ENCODE results near the gene PPP1R2.
A peak's percentile ranks its signal among the peaks of the same experiment; 100 is the strongest.

PPP1R2 gene

DNA sequence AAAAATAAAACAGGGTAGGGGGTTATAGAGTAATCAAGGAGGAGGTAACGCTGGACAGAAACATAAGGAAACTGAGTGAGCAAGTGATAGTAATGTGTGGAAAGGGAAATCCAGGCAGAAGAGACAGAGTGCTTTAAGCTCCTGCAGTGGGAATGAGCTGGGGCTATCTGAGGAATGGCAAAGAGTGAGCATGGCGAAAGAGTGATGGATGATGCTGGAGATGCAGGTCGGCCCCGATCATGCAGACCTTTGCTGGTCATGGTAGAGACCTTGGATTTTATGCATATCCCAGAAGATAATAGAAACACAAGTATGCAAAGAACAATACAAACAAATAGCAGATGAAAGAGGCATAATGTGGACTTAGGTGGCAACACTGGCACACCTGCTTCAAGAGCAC lies 74.3 kb downstream of the PPP1R2 start:
- H3K36me3 ChIP-seq (replicated peaks) = no peaks in the 10 kb centered on the region
- in situ Hi-C loops (cut with HindIII; ENCODE audit: low pct_ligation_motif_present, low sequenced_read_pairs) = no loop called here
- no peak for DNase-seq
- TF ChIP-seq CTCF (IDR thresholded peaks at IDR 0.05; ENCODE audit: low read depth, low read length, missing control alignments) = no peak
- H3K27me3 ChIP-seq (replicated peaks) = no peaks in the 10 kb centered on the region
- H3K4me3 ChIP-seq (ENCODE audit: low read depth, low read length) = no peak overlapping the region
- H3K27ac ChIP-seq = no peak overlapping the region

- no peak for TF ChIP-seq CTCF (IDR thresholded peaks at IDR 0.05; ENCODE audit: low read depth, low read length, missing control alignments)
- Histone ChIP-seq H3K27me3 (replicated peaks) (no peaks in the 10 kb centered on the region), H3K4me3 (ENCODE audit: low read depth, low read length) (no peak overlapping the region), H3K27ac (no peak overlapping the region), H3K36me3 (replicated peaks) (no peaks in the 10 kb centered on the region)
- no peak for DNase-seq
- in situ Hi-C loops (cut with HindIII; ENCODE audit: low pct_ligation_motif_present, low sequenced_read_pairs) = no loop called here
These were observed 74.7 kb downstream of the PPP1R2 start for GRCh38 chr3:195468391-195468776.

- in situ Hi-C loops (cut with HindIII; ENCODE audit: low pct_ligation_motif_present, low sequenced_read_pairs) = no loop called here
- Histone ChIP-seq H3K27ac (no peak overlapping the region), H3K27me3 (replicated peaks) (no peaks in the 10 kb centered on the region), H3K4me3 (ENCODE audit: low read depth, low read length) (no peak overlapping the region), H3K36me3 (replicated peaks) (no peaks in the 10 kb centered on the region)
- DNase-seq = peak; percentile 50
- no peak for TF ChIP-seq CTCF (IDR thresholded peaks at IDR 0.05; ENCODE audit: low read depth, low read length, missing control alignments)
These were observed 75.3 kb downstream of the PPP1R2 start for GRCh38 chr3:195467641-195468390.

DNA sequence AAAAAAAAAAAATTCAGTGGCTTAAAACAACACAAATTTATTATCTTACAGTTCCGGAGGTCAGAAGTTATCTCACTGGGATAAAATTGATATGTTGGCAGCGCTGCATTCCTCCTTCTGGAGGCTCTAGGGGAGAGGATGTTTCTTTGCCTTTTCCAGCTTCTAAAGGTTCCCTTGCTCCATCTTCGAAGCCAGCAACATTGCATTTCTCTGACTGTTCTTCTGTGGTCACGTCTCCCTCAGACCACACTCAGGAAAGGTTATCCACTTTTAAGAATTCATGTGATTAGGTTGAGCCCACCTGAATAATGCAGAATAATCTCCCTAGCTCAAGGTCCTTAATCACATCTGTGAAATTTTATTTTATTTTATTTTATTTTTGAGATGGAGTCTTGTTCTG lies 76.9 kb downstream of the PPP1R2 start:
- no peak overlapping the region for H3K27ac ChIP-seq
- no peak overlapping the region for H3K4me3 ChIP-seq (ENCODE audit: low read depth, low read length)
- H3K36me3 ChIP-seq (replicated peaks) = no peaks in the 10 kb centered on the region
- DNase-seq = peak; percentile 7
- no peaks in the 10 kb centered on the region for H3K27me3 ChIP-seq (replicated peaks)
- in situ Hi-C loops (cut with HindIII; ENCODE audit: low pct_ligation_motif_present, low sequenced_read_pairs) = no loop called here
- TF ChIP-seq CTCF (IDR thresholded peaks at IDR 0.05; ENCODE audit: low read depth, low read length, missing control alignments) = no peak
